HTR-8/SVneo (cell line): ENCODE measurements around the gene LYPD5.
A peak's percentile ranks its signal among the peaks of the same experiment; 100 is the strongest.
"Not testable (repeated sequence)": the region's sequence is repeated elsewhere in the genome, so short reads cannot be mapped to it uniquely, and the experiment has no call there.

Source experiments
- DNase-seq: peaks from one replicate; pipeline ENCODE4 v3.0.0; 2011; ENCODE audit warnings: low spot score, mixed read lengths; ENCODE audit not compliant: insufficient read length
- FAIRE-seq: peaks from 2 replicates; lab custom pipeline; 2011; peaks lifted over from hg19 to GRCh38; lab: Jason Lieb, UNC

Gene LYPD5

GRCh38 chr19:43780706-43781525, 21.3 kb downstream of the LYPD5 start, which contains the start of gene KCNN4:
Gene KCNN4, minus strand, starts transcription at chr19:43780973. Its CDS starts 112 bp downstream, at chr19:43780861.
- FAIRE-seq (peak; percentile 65), DNase-seq (no peak)

- no peak for FAIRE-seq
- no peak for DNase-seq
Observed at GRCh38 chr19:43779820-43780219, 22.4 kb downstream of the LYPD5 start.

DNA sequence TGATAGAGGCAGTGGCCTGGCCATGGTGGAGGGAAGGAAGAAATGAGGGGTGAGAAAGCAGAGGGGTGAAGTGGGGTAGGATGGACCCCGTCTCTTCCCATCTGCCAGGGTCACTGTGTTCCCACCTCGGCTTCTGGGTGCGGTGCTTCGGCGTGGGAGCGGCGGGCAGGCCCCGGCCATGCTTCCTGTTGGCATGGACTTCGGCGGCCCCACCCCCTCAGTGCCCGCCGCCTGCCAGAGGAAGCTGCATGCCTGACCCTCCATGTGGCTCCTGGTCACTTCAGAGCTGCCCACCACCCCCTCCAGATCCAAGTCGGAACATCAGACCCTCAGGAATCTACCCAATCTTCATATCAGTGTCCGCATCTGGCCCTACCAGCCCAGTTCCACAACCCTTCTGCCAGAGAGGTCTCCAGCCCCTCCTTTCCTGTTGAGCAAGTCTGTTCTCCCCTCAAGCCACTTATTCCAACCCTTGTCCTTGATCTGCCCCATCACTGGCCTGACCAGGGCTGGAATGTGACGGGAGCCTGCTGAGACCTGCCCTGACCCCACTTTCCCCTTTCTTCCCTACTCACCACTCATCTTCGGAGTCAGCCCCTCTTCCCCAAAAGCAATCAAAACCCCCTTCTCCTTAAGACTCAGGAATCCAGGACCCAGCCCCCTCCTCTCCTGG, 23.0 kb downstream of the LYPD5 start:
- FAIRE-seq, result no peak
- no peak for DNase-seq

- DNase-seq (no peak), FAIRE-seq (no peak)
Observed at GRCh38 chr19:43778651-43779050, 23.6 kb downstream of the LYPD5 start.

DNA sequence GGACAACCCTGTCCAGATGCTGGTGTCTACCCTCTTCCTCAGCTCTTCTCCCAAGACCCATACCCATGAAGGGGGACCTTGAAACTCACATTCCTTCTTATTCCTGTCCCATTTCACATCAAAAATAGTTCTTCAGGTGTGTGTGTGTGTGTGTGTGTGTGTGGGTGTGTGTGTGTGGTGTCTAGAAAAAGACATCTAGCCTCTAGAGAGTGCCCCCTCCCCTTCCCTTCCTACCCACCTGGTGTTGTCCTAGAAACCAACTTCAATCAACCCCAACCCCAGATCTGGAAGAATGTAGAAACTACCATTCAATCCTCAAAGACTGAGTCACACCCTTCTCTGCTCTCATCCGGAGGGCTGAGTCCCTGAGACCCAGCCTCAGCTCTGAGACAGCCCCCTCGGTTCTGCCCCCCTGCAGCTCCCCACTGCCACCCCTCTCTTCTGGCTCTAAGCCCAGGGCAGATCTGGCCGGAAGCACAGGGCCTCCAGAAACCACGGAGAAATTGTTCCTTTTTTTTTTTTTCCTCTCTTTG, 25.0 kb downstream of the LYPD5 start:
- FAIRE-seq (no peak), DNase-seq (peak; percentile 76)

DNA sequence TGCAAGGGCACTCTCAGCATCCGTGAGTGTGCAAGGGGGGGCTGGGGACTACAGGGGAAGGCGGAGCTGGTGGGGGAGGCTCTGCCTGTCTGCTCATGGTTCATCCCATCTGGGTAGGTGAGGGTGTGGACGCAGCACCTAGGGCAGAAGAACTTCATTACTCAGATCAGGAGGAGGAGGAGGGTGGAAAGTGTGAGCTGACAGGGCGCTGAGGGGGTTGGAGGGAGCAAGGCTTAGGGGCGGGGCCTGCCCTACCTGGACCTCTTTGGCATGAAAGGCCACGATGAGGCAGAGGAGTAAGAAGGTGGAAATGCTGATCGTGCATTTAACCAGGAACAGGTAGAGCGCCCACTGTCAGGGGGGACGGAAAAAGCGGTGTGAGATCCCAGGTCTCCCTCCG, 26.0 kb downstream of the LYPD5 start:
- no peak for FAIRE-seq

DNA sequence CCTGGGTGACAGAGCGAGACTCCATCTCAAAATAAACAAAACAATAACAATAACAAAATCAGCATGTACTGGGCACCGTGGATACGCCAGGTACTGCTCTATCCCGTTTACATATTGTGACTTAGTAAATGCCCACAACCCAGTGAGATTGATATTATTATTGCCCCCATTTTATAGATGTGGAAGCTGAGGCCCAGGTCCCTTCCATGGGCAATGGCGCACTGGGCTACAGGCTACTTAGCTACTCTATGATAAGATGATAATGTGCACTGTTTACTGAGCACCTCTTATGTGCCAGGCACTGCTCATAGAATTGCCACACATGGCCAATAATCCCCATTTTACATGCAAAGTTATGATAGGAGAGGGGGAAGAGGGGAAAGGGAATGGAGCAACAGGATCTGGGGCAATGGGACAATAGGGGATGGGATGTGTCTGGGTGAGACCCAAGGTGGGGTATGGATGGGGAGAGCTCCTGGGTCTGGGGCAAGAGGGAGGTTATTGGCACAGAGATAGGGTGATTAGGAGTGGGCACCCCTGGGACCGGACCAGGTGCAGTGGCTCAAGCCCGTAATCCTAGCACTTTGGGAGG, 26.9 kb downstream of the LYPD5 start:
- DNase-seq (no peak), FAIRE-seq (no peak)

More for the DNA sequence above, 26.0 kb downstream of the LYPD5 start:
- no peak for DNase-seq

DNA sequence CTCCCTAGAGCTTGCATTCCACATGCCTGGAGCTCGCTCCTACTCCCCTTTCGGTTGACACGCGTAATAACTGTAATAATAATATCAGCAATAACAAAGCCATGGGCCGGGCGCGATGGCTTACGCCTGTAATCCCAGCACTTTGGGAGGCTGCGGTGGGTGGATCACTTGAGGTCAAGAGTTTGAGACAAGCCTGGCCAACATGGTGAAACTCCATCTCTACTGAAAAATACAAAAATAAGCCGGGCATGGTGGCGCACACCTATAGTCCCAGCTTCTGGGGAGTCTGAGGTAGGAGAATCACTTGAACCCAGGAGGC, 27.3 kb downstream of the LYPD5 start:
- not testable (repeated sequence) for DNase-seq, FAIRE-seq

DNA sequence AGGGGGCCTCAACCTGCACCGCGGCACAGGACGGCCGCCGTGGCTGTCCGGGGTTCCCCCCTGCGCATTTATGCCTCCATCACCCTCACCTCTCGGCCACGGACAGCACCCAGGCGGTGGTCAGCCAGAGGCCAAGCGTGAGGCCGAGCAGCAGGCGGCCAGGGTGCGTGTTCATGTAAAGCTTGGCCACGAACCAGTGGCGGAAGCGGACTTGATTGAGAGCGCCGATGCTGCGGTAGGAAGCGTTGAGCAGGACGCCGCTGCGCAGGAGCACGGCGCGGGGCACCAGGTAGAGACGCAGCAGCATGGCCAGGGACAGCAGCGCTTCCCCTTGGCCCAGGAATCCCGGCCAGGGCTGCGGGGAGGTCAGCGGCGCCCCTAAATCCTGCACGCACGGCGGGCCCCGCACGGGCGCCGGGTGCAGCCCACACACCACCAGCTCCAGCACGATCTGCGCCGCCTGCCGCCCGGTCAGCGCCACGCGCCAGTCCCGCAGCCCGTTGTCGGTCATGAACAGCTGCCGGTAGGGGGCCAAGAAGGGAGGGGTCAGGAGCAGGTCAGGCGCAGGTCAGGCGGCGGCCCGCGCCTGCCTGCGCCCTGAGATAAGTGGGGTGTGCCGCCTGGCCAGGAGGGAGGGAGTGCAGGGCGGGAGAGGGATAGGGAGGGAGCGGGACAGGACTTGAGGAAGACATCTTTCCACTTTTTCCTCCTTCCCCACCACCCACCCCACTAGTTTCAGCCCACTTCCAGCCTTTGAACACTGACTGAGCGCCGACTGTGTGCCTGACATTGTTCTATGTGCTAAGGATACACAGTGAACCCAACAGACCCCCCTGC, 27.9 kb downstream of the LYPD5 start:
- DNase-seq (no peak), FAIRE-seq (no peak)

- FAIRE-seq (no peak), DNase-seq (no peak)
Observed at GRCh38 chr19:43773725-43774102, 28.5 kb downstream of the LYPD5 start.

DNA sequence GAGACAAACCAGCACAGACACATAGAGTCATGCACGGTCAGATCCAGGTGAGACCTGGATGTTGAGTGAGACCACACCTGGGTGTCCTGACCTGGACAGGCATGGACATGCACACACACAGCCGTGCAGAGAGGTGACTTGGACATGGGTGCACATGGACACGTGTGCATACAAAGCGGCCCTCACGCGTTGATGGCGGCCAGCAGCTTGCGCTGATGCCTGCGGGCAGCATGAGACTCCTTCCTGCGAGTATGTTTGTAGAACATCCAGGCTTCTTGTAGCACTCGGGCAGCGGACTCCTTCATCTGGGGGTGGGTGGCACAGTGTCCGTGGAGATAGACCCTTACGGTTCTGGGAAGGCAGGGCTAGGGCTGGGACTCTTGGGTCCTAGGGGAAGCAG, 33.0 kb downstream of the LYPD5 start:
- FAIRE-seq (no peak), DNase-seq (no peak)

DNA sequence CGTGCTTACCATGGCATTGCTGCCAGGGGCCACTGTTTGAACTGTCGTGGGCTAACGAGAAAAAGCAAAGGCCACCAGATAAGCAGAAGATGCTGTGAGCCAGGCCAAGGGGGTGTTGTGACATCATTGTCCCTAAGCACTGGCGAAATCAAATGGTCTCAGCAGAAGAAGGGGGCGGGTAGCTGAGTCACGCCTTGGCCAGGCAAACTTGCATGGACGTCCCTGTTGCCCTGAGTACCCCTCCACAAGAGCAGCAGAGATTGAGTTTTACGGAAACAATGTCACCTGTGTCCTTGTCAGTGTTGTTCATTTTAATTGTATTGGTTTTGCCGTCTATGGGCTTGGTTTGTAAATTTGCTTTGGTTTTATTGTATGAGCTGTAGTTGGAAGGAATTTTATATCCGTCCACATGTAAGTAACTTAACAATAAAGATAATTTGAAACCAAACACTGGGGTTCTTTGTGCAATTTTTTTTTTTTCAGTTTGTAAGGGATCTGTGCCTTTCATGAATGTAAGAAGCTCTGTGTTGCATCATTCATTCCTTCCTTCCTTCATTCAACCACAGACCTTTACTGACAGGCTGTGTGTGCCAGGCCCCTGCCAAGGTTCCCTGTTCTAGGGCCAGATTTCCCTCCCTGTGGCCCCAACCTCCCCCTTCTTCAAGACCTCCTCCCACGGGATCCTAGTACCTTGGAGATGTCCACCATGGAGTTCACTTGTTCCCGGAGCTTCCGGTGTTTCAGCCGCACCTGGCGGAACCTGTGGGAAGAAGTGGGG, 33.8 kb downstream of the LYPD5 start:
- no peak for FAIRE-seq

DNA sequence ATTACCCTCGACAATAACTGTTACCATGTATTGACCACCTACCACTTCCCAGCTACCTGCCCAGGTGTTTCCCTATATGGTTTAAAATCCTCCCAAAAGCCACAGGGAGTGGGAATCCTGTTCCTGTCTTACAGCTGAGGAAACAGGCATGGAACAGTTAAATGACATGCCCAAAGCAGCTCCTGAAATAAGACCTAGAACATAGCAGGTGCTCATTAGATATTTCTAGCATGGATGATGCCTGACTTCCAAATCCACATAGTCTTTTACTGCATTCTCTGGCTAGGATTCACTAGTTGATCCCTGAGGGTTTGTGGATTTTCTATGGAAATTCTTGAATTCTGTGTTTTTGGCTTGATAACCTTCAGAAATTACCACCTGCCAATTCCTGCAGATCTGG, 34.4 kb downstream of the LYPD5 start:
- FAIRE-seq (no peak), DNase-seq (no peak)

More for the DNA sequence above, 33.8 kb downstream of the LYPD5 start:
- no peak for DNase-seq

DNA sequence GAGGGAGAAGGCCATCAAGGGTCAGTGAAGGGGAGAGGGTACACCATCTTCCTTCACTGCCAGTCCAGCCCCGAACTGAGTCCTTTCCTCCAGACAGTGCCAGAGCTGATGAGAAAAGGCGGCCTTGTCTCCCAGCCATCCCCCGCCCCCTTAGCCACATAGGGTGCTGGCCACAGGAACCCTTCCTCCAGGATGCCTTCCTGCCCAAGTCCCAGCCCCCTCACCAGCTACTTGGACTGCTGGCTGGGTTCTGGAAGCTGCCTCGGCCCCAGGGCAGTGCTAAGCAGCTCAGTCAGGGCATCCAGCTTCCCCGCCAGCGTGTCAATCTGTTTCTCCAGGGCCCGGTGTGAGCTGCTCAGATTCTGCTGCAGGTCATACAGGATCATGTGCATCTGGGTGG, 34.9 kb downstream of the LYPD5 start:
- FAIRE-seq (no peak), DNase-seq (no peak)

DNA sequence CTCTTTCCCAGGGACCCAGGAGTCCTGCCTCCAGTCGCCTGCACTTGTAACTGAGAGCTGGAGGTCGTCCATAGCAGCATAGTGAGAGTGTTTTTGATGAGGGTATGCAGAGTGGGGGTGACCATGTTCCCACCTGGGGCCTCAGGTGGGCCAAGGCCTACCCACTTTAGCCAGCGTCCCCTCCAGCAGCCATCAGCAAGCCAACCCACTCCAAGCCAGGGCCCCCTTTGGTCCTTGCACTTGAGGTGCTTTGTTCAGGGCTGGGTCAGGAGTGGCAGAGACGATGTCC, 35.5 kb downstream of the LYPD5 start:
- FAIRE-seq (no peak), DNase-seq (no peak)

DNA sequence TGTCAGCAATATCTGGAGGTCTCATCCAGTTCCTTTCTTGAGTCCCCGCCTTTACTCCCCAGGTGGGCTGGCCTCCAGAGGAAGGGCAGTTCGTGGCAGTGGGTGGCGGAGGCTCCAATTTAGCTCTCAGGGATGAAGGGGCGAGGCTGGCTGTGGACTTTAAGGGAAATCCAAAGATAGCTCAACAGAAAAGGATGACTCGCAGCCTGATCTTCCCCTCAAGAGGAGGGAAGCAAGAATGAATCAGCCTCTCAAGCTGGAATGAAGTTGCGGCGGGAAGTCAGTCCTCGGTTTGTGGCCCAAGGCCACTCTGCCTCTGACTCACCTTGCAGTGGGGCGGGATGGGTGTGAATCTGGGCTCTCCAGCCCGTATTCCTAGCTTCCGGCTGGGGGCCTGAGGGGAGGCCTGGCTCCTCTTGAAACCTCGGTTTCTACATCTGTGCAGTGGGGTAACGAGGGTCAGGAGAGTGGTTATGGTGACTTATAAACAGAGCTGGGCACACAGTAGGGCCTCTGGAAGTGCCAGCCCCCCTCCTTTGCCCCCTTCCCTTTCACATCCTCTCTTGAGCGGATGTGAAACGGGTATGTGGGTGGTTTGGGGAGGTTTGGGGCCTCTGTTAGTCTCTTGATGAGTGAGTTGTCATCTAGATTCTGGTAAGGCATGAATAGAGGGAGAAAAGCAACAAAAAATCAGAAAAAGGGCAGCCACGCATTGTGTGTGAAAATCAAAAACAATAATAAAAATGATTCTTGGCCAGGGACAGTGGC, 37.0 kb downstream of the LYPD5 start:
- DNase-seq (peak; percentile 89), FAIRE-seq (peak; percentile 88)

DNA sequence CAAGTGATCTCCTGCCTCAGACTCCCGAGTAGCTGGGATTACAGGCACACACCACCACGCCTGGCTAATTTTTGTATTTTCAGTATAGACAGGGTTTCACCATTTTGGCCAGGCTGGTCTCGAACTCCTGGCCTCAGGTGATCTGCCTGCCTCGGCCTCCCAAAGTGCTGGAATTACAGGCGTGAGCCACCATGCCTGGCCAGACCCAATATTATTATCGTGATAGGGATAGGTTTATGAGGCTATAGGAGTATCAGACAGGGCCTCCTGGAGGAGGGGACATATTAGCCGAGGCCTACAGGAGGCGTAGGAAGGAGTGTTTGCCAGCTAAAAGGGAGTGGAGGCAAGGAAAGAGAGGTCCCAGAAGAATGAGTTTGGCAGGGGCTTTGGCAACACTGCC, 37.6 kb downstream of the LYPD5 start:
- not testable (repeated sequence) for DNase-seq, FAIRE-seq

DNA sequence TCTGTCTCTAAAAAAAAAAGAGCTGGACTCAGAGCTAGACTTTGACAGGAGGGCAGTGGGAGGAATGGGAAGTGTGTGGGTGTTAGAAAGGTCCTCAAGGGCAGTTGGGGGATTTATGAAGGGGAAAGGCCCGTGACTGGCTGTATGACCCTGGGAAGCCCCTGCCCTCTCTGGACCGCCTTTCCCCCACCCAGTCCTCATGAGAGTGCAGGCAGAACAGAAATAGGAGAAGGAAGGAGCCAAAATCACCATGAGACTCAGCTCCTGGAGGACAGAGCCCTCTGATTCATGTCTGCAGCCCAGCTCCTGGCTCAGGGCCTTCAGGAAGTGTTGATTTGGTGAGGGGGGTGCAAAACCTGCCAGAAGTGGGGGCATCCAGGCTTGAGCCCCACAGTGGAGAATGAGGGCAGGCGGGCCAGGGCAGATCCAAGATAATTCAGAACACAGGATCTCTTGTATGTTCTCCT, 38.7 kb downstream of the LYPD5 start:
- FAIRE-seq (no peak), DNase-seq (no peak)

- no peak for DNase-seq
- no peak for FAIRE-seq
Observed at GRCh38 chr19:43762814-43763213, 39.4 kb downstream of the LYPD5 start.
